Superior temporal gyrus (tissue), 1 donor: Measurements from ENCODE around the gene IL3.
A peak's percentile ranks its signal among the peaks of the same experiment; 100 is the strongest.

Experiments used
- DNase-seq: peaks from one replicate; pipeline ENCODE4 v3.0.0-alpha.2; 2016; ENCODE audit errors: extremely low spot score

The IL3 gene

DNA sequence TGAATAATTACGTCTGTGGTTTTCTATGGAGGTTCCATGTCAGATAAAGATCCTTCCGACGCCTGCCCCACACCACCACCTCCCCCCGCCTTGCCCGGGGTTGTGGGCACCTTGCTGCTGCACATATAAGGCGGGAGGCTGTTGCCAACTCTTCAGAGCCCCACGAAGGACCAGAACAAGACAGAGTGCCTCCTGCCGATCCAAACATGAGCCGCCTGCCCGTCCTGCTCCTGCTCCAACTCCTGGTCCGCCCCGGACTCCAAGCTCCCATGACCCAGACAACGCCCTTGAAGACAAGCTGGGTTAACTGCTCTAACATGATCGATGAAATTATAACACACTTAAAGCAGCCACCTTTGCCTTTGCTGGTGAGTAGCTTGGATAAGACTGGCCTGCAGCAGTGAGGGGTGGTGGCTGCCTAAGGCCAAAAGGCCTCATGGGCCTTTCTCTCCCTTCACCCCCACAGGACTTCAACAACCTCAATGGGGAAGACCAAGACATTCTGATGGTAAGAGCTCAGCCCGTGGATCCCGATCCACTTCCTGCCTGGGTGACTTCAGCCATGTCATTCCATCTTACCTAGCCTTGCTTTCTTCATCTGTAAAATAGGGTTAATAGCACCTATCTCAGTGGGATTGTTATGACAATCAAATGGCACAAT, at the start of gene IL3:
Gene IL3 (plus strand): TSS at position 155 of the 661 bp plus-strand sequence. CDS start 52 bp downstream, at position 207.
- no peak for DNase-seq

DNA sequence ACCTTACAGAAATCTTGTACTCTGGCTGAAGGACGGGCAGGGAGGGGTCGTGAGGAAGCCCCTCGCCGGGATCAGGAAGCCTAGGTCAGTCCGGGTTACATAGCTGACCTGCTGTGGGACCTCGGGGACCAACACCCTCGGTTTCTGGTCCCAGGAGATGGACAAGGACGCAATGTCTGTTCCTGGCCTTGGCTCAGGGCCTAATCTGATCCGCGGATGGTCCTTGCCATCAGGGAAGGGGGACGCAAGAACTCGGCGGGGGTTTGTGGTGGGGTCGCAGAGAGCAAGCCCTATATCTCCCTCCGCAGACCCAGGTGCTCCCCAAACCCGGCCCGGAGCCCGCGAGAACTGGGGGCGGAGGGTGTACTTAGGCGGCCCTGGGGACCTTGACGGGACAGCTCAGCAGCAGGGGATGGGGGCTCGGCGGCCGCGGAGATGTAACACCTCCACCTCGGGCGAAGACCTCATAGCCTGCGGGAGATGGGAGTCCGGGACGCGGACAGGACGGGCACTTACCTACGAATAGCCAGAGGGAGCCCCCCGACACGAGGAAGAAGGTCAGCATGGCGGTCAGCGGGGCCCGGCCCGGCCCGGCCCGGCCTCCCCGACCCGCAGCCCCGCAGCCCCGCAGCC, 49.4 kb upstream of the IL3 start:
- no peak for DNase-seq

DNA sequence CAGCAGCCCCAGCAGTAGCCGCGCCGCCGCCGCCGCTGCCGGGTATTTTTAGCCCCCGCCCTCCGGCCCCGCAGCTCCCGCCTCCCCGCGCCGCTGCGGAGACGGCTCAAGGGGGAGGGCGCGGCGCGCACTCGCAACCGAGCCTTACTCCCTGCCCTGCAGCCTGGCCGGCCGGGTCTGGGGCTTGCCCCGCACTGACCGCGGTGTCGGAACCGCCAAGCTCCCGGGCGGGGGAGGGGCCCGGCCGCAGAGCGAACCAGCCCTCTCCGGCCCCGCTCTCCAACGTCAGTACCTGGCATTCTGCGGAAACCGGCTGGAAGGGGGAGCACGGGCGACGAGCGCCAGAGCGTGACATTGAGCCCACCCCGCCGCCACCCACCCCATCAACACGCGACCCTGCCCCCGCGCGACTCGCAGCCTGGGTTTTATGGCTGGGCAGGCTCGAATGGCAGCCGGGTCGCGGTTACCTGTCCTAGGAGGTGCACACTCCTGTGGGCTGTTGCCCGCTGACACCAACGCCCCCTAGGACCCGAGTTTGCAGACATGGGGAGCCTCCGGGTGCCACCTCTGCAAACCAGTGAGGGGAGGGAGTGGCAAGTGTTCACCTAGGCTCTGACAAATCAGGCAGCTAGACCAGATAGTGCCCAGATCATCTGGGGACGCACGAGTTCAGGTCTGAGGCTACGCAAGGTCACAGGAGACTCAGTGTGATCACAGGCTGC, 48.7 kb upstream of the IL3 start, which contains the start of gene ACSL6:
Gene ACSL6 (minus strand): TSS at position 37 of the 722 bp plus-strand sequence. CDS start 105 bp downstream, outside the sequence.
- DNase-seq = no peak

DNA sequence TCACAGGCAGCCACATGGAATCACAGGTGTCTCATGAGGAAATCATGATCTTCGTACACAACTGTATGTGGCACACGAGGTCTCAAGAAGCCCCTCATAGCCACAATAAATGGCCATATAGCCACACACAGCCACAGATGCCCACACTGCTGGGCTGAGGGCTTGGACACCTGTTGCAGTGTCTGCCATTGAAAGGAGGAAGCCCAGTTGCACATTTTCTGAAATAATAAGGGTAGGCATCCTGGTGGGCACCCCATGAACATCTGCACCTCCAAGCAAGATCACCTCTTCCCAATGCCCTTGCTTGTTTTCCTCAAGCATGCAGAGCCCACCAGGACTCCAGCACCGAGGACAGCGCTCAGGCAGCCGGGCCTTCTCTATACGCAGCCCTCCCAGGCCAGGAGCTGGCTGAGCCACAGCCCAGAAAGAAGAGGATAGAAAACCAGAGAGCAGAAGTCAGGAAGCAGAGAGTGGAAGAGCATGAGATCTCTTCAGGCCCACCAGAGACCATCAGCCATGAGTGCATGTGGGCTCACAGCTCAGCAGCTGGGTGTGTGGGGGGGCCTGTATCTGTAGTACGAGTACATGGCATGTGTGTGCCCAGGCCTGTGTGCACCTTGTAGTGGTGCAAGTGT, 48.0 kb upstream of the IL3 start:
- no peak for DNase-seq

DNA sequence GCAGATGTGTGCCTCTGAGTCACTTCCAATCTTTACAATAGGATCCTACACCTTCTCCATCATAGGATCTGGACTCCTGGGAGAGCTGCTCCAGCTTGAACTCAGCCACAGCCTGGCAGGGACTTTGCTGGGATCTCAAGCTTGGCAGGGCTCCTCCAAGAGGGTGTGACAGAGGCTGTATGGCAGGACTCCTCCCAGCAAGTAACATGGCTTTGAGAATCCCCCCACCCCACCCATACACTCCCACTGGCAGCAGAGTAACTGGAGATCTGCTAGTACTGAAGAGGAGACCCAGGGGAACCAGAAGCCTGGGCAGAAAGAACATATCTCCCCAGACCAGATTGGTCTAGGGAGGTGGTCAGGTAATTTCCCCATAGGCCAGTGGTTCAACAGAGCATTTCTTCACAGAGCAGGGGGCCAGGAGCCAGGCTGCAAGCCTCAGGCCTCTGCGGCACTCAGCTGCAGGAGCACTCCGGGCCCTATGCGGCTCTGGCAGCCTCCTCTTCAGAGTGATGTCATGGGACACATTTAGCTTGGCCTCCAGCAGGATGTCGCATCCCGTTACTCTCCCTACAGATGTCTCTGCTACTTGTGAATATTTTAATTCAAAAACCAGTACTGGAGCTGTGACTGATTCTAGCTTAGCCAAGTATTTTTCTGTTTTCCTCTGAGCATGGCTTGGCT, 47.3 kb upstream of the IL3 start:
- DNase-seq = no peak

GRCh38 chr5:132013711-132014110, 46.7 kb upstream of the IL3 start:
- no peak for DNase-seq

DNA sequence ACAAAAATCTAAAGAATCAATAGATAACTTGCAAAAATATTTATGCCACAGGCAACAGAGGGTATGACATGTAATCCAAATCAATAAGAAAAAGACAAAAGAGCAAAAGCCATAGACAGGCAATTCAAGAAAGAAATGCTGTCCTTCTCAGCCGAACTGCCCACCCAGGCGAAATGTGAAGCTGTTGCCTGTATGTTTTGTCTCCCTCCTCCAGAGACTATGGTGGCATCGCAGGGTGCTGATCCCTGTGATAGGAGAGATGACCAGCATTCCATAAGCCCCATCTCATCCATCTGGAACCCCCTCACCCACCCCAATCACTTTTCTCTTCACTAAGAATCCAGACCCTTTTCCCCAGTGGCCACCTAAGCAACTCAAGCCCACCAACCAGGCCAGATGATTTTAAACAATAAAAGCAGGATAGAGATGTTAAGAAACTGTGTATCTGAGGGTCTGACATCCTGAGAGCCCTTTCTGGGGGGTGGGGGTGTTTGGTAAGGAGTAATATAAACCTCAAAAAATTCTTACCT, 43.7 kb upstream of the IL3 start:
- DNase-seq = no peak

GRCh38 chr5:132017316-132017715, 43.1 kb upstream of the IL3 start:
- DNase-seq = peak; percentile 9

DNA sequence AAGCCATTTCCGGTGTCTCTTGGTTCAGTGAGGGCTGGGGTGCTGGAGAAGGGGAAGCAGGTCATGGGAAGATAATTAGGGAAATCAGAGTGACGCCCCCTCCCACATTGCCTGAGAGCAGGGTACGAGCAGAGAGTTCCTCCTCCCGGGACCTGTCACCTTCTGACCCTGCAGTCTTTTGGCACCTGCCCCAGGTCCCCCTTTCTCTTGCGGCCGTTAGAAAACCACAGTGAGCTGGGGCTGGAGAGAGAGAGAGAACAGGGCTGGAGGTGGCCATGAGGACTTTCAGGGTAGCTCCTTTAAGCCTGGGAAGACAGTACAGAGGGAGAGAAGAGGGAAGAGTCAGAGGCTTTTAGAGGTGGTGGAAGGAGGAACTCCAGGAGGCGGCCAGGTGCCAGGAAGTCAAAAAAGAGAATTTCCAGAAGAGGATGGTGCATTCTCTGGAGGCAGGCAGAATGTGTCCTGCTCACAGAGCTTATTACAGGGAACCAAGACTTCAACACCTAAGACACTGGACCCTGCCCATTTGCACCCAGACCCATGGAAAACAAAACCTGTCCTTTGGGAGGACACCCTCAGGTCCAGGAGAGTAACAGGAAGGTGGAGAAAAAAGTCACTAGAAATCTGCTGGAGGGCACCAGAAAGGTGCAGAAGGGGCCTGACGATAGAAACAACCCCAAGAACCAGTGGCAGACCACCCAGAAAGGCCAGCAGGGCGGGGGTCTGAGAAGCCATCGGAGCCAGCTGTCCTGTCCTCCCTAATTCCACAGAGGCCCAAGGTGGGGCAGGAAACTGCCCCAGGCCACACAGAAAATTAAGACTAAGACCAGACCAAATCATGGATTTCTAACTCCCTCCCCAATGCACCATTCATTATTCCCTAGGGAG, 42.5 kb upstream of the IL3 start:
- no peak for DNase-seq

GRCh38 chr5:132019337-132019736, 41.1 kb upstream of the IL3 start:
- no peak for DNase-seq

DNA sequence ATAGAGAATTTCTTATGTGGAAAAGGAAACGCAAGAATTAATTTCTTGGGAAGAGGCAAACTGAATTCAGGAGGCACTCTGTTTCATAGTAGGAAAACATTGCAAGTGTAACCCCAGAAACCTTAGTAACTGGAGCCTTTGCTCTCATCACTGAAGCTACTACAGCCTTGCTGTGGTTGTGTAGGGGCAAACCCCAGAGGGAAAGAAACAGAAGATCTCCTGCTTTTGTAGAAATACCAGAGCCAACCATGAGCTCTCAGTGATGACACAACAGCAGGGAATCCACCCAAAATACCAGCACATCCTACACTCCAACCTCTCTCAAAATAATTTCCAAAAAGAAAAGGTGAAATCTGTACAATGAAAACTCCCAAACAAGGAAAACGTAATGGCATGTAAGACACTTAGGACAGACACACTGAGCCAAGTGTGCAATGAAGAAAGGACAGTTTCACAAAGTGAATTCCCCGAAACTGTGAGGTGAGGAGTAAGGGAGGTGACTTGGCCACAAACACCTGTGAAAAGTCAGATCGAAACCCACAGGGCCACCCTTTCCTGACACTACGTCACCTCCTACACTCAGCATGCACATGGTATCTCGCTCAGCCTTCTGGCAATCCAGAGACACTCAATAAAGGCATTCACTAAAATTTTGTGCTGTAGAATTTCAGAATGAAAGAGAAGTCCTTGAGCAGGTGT, 40.4 kb upstream of the IL3 start:
- peak; percentile 8 for DNase-seq

DNA sequence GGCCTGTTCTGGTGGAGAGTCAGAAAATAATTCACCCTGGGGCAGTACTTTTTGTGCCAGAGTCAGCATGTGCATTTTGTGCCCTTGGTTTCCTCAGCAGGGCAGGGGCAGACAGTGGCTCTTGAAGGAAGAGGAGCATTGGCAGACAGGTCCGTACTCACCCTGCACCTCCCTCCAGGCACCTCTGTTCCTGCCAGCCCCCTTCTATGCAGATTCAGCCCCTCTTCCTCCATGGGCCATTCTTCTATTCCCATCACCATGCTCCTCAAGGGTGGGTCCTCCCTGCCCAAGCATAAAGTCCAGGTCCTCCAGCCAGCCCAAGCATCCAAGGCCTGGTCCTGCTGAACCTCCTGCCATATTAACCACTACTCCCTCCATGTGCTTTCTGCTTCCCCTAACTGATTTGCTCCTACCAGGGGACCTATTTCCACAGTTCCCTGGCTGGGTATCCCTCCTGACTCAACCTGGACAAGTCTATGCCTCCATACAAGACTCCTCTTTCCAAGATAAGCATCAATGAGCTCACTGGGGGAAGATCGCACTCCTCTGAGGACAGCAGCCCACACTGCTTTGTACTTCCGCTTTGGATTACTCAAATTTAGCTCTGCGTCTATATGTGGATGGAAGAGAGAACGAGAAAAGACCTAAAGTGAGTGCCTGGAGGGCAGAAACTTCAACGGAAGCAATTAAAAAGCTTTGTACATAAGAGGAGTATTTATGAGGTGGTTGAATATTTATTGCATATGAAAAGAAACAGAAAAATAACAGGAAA, 39.7 kb upstream of the IL3 start:
- DNase-seq = peak; percentile 5

- DNase-seq = no peak
These were observed 38.8 kb upstream of the IL3 start for GRCh38 chr5:132021654-132022053.

DNA sequence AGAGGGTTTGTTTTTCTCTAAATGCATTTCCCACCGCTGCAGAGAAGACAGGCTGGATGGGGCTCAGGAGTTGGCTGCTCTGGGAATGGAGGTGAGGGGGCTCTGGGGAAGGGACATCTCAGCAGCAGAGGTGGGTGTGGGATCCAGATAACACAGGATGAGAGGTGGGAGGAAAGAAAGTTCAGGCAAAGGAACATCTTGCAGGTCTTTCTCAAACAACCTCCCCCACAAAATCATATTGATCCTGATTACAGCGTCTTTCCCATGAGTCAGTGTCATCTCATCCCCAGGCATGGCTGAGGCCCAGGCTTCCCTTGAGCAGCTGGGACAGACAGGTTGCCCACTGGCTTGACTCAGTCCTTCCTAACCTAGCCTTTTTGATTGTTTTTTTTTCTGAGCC, 37.7 kb upstream of the IL3 start:
- no peak for DNase-seq

DNA sequence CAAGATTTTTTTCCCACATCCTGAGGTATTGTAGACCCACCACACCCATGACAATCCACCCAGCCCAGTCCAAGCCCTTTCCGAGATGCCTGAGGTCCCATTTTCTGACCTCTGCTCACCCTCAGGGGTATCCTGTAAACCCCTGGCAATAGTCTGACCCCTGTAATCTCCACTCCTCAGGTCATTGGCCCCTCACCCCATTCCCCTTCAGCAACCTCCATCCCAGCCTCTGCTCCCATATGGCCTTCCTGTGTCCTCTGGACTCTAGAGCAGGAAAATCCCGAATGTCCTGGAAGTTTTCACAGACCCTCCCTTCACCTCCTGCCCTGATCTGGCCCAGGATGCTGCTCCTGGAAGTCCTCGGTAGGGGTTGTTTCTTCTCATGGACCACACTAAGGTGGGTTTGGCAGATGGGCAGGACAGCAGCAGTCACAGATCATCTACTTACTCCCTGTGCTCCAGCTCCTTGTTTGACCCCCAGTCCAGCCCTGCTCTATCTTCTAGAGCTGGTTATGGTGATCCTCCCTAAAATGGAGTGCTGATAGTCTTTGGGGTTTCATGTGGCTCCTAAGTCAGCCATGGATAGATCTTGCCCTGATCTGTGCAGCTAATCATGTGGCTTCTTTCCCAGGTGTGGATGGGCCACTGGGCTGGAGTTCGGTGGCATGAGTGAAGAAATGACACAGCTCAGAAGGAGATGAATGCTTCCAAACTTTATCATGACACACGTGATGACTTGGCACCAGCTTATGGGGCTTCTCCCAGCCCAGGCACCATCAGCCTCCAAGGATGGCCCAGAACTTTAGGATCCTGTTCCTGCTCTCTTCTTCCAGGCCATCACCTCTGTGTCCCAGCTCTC, 37.0 kb upstream of the IL3 start:
- DNase-seq = no peak

GRCh38 chr5:132024117-132024435, 36.4 kb upstream of the IL3 start:
- DNase-seq = no peak

DNA sequence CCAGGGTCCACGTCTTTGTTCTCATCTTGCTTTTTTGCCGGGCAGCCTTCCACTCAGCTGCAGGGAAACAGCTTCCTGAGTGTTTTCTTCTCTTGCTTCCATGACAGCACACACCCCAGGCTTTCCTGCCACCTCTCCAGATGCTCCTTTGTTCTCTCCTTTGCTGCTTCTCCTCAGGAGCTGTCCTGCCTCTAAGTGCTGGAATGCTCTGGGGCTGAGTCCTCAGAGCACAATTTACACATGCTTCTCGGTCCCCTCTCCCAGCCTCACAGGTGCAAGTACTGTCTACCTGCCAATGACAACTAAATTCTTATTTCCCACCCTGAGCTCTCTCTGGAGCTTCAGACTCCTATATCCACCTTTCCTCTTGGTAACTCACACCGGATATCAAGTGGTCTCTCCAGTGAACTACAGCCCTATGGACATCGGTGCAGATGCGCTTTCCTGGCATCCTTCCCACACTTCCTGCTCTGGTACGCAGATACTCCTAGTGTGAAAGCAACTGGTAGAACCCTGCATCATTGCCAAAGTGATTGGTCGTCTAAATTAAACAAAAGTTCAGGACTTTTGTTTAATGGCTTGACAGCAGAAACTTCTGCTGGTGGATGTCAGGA, 35.6 kb upstream of the IL3 start:
- no peak for DNase-seq

- DNase-seq = no peak
These were observed 35.0 kb upstream of the IL3 start for GRCh38 chr5:132025403-132025971.
